Keratinocyte (primary cell): ENCODE data around the gene RPL41. TPM values are rescaled to one million over a fixed set of nuclear protein-coding genes. Genes with fewer than 3 reads are reported as not detected.
A peak's percentile ranks its signal among the peaks of the same experiment; 100 is the strongest.

Experiments used
- DNase-seq: peaks from one replicate; pipeline ENCODE4 v3.0.0-alpha.2; 2011; ENCODE audit warnings: low read depth, missing footprints, low spot score
- FAIRE-seq: peaks from 2 replicates; lab custom pipeline; 2011; peaks lifted over from hg19 to GRCh38; lab: Jason Lieb, UNC
- H2AFZ ChIP-seq: 2 replicates; pipeline ENCODE4 v1.6.0; 2012; ENCODE audit warnings: low read length, control low read depth, inconsistent platforms; ENCODE audit not compliant: control insufficient read depth
- H3K27ac ChIP-seq: 2 replicates; pipeline ENCODE4 v1.5.1; 2011; ENCODE audit warnings: low read length; ENCODE audit not compliant: control insufficient read depth, insufficient read depth
- H3K27me3 ChIP-seq: 3 replicates; pipeline ENCODE4 v1.6.0; 2011; ENCODE audit warnings: low read length; ENCODE audit not compliant: control insufficient read depth, insufficient read depth; ENCODE audit errors: extremely low read depth
- H3K36me3 ChIP-seq, 2 experiments: 2 replicates in 1 of 2; 3 replicates in 1 of 2; pipeline ENCODE4 v1.5.1; 2011; ENCODE audit warnings: low read length in 2 of 2, mild to moderate bottlenecking in 1 of 2; ENCODE audit not compliant: control insufficient read depth in 2 of 2, insufficient read depth in 2 of 2; ENCODE audit errors: extremely low read depth in 1 of 2
- H3K4me1 ChIP-seq: 3 replicates; pipeline ENCODE4 v1.5.1; 2011; ENCODE audit warnings: low read length; ENCODE audit not compliant: control insufficient read depth, insufficient read depth; ENCODE audit errors: extremely low read depth
- H3K4me2 ChIP-seq: 3 replicates; pipeline ENCODE4 v1.6.0; 2011; ENCODE audit warnings: low read depth, low read length; ENCODE audit not compliant: control insufficient read depth, insufficient read depth; ENCODE audit errors: extremely low read depth
- H3K4me3 ChIP-seq, 3 experiments: fragments of 200-600 bp in 1 of 3; sonication (generic) in 1 of 3; 2 replicates in 2 of 3; 3 replicates in 1 of 3; pipeline ENCODE4 v1.5.1; 2011 to 2016; ENCODE audit warnings: low read length in 3 of 3, mild to moderate bottlenecking in 3 of 3, control low read depth in 2 of 3, inconsistent platforms in 1 of 3, low read depth in 1 of 3, mixed read lengths in 1 of 3, mixed run types in 1 of 3, moderate library complexity in 1 of 3; ENCODE audit not compliant: control insufficient read depth in 2 of 3, insufficient read depth in 2 of 3; ENCODE audit errors: extremely low read depth in 1 of 3
- H3K79me2 ChIP-seq: 2 replicates; pipeline ENCODE4 v1.6.0; 2012; ENCODE audit warnings: low read length; ENCODE audit not compliant: control insufficient read depth, insufficient read depth
- H3K9ac ChIP-seq: 3 replicates; pipeline ENCODE4 v1.6.0; 2011; ENCODE audit warnings: low read length; ENCODE audit not compliant: control insufficient read depth, insufficient read depth; ENCODE audit errors: extremely low read depth
- H3K9me1 ChIP-seq: 3 replicates; pipeline ENCODE4 v1.6.0; 2011; ENCODE audit warnings: low read length; ENCODE audit not compliant: control insufficient read depth, insufficient read depth; ENCODE audit errors: extremely low read depth
- H3K9me3 ChIP-seq: 2 replicates; pipeline ENCODE4 v1.5.1; 2012; ENCODE audit warnings: low read depth, low read length; ENCODE audit not compliant: control insufficient read depth
- H4K20me1 ChIP-seq: 3 replicates; pipeline ENCODE4 v1.6.0; 2011; ENCODE audit warnings: low read length; ENCODE audit not compliant: control insufficient read depth, insufficient read depth; ENCODE audit errors: extremely low read depth
- EZH2 ChIP-seq: IDR thresholded peaks from one replicate; pipeline ENCODE4 v1.6.1; 2012; ENCODE audit warnings: inconsistent platforms, mild to moderate bottlenecking, low read length, moderate library complexity
- dilution Hi-C: fragments of 300-500 bp; cut with MboI; formaldehyde crosslinking; loops from one replicate; pipeline ENCODE4 v1.7.0; 2020; ENCODE audit warnings: low sequenced_read_pairs; ENCODE audit not compliant: extremely low pct_ligation_motif_present
- polyA plus RNA-seq, 5 experiments: library from polyadenylated mRNA; depleted of rRNA in 3 of 5; stranded (reverse) in 3 of 5; stranded (forward) in 1 of 5; unstranded in 1 of 5; fragments of >200 nt; gene quantifications; 1 replicate in 1 of 5; 2 replicates in 3 of 5; 3 replicates in 1 of 5; pipeline versions ENCODE4 v1.2.1 to v1.2.3, GENCODE V29; 2011 to 2012; ENCODE audit warnings: missing spikeins in 2 of 5, low read depth in 1 of 5, low replicate concordance in 1 of 5
- TF ChIP-seq, protein P1 (sequence below), 3 experiments: IDR thresholded peaks in 1 of 3; conservative IDR thresholded peaks in 1 of 3; optimal IDR thresholded peaks in 1 of 3; 2 replicates in 2 of 3; 3 replicates in 1 of 3; pipeline versions ENCODE3 to v1.5.1; 2011; ENCODE audit warnings: low read length in 3 of 3, mild to moderate bottlenecking in 3 of 3, moderate library complexity in 2 of 3, control low read depth in 1 of 3, inconsistent platforms in 1 of 3; ENCODE audit not compliant: insufficient read depth in 2 of 3; ENCODE audit errors: extremely low read depth in 1 of 3

Gene RPL41
- polyA plus RNA-seq, 1 donor (not counting 4 experiments of a cell fraction or from before 2014, with no cell fraction given) = 10,481 TPM

DNA sequence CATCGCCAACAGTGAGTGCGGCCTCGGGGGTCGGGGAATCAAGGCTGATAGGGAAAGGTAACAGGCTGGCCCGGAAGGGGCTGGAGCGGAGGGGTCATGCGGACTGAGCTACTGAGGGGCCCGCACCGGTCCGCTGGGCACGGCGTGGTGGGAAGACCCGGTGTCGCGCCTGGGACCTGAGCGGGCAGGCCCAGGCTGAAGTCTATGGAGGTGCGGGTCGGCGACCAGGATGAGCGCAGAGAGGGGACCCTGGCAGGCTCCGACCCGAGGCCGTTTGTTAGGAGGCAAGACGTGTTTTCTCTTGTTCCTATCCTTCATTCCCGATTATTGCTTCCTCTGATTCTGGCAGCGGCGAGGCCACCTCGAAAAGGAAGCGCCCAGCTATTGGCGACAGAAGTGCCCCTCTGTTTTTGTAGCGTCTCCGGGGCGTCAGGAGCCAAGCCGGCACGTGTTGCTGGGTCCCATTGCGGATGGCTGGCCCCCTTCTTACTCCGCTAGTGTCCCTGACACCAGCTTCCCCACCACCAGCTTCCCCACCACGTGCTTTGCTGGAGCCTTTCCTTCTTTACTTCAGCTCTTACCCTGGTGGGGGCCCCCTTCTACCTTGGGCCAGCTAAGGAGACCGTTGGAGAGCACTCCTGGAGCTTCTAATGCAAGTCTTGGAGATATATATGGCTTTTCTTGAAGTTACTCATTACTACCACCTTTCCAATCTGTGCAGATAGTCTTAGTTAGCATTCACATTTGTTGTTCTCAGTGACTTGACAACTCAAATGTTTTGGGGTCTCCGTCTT, 11.4 kb upstream of the RPL41 start:
- peaks cover 37% of the 10 kb centered on the region for H3K79me2 ChIP-seq
- peaks cover 17 to 30% of the 10 kb centered on the region in 2 experiments for H3K36me3 ChIP-seq
- dilution Hi-C loops = no loop called here
- FAIRE-seq (no peak), DNase-seq (no peak)
- peak overlapping the region; percentile 76 for H3K27ac ChIP-seq
- H3K27me3 ChIP-seq = no peaks in the 10 kb centered on the region
- TF ChIP-seq, protein P1, sequence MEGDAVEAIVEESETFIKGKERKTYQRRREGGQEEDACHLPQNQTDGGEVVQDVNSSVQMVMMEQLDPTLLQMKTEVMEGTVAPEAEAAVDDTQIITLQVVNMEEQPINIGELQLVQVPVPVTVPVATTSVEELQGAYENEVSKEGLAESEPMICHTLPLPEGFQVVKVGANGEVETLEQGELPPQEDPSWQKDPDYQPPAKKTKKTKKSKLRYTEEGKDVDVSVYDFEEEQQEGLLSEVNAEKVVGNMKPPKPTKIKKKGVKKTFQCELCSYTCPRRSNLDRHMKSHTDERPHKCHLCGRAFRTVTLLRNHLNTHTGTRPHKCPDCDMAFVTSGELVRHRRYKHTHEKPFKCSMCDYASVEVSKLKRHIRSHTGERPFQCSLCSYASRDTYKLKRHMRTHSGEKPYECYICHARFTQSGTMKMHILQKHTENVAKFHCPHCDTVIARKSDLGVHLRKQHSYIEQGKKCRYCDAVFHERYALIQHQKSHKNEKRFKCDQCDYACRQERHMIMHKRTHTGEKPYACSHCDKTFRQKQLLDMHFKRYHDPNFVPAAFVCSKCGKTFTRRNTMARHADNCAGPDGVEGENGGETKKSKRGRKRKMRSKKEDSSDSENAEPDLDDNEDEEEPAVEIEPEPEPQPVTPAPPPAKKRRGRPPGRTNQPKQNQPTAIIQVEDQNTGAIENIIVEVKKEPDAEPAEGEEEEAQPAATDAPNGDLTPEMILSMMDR (optimal IDR thresholded peaks at IDR 0.05 in 1 of 3, IDR thresholded peaks at IDR 0.05 in 1 of 3, conservative IDR thresholded peaks at IDR 0.05 in 1 of 3; ENCODE audit: extremely low read depth in 1 of 3, insufficient read depth in 2 of 3, low read length in 3 of 3) = peak in 1 of 3 experiments; percentile 18
- TF ChIP-seq EZH2 = no peak
- peak overlapping the region; percentile 80 for H2AFZ ChIP-seq
- peaks cover 26% of the 10 kb centered on the region for H3K4me1 ChIP-seq
- no peaks in the 10 kb centered on the region for H3K9me1 ChIP-seq
- H4K20me1 ChIP-seq = peaks cover 6% of the 10 kb centered on the region
- H3K4me3 ChIP-seq = peak overlapping the region; percentile 68 to 95 (median 93)
- no peaks in the 10 kb centered on the region for H3K9me3 ChIP-seq
- peak overlapping the region; percentile 95 for H3K9ac ChIP-seq
- H3K4me2 ChIP-seq = peak overlapping the region; percentile 100

DNA sequence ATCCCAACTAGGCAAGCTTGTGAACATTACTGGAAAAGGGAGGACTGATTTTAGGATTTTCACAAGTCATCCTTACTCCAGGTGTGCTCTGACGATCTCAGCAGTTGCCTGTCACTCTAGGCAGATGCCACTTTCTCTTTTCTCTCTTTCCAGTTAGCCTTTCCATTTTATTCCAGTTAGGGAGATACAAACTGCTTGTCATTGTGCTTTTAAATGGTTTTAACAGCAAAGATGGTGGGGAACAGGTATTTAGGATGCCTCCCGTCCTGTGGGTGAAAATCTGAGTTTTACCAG, 10.9 kb upstream of the RPL41 start:
- DNase-seq (no peak), FAIRE-seq (no peak)
- Histone ChIP-seq H3K4me2 (peak overlapping the region; percentile 100), H3K36me3 (peaks cover 17 to 33% of the 10 kb centered on the region in 2 experiments), H4K20me1 (peaks cover 6% of the 10 kb centered on the region), H3K4me1 (peaks cover 31% of the 10 kb centered on the region), H3K9me3 (no peaks in the 10 kb centered on the region), H3K27ac (peak overlapping the region; percentile 76), H3K9me1 (no peaks in the 10 kb centered on the region), H3K9ac (peak overlapping the region; percentile 95), H3K27me3 (no peaks in the 10 kb centered on the region), H3K4me3 (peak overlapping the region; percentile 68 to 95 (median 93)), H2AFZ (no peak overlapping the region), H3K79me2 (peaks cover 37% of the 10 kb centered on the region)
- no peak for TF ChIP-seq EZH2
- TF ChIP-seq, protein P1 (optimal IDR thresholded peaks at IDR 0.05 in 1 of 3, IDR thresholded peaks at IDR 0.05 in 1 of 3, conservative IDR thresholded peaks at IDR 0.05 in 1 of 3; ENCODE audit: extremely low read depth in 1 of 3, insufficient read depth in 2 of 3, low read length in 3 of 3) = no peak
- dilution Hi-C loops = no loop called here
